Activated naive CD8-positive, alpha-beta T cell treated with anti-CD3 and anti-CD28 coated beads, Interleukin-2, amount 50 U/mL, for 16 hours (primary cell): ENCODE data around the gene DHX57.

Experiments
- DNase-seq: peaks from one replicate; pipeline ENCODE4 v3.0.0-alpha.2; 2020; ENCODE audit warnings: low read depth, low spot score

Gene DHX57

GRCh38 chr2:38875576-38876367 lies at the start of gene DHX57, which contains the start of gene MORN2:
Gene DHX57, minus strand, starts transcription at chr2:38875934. Its CDS starts 7,529 bp downstream, at chr2:38868405.
Gene MORN2, plus strand, starts transcription at chr2:38875976.
- DNase-seq = peak; percentile 43

DNA sequence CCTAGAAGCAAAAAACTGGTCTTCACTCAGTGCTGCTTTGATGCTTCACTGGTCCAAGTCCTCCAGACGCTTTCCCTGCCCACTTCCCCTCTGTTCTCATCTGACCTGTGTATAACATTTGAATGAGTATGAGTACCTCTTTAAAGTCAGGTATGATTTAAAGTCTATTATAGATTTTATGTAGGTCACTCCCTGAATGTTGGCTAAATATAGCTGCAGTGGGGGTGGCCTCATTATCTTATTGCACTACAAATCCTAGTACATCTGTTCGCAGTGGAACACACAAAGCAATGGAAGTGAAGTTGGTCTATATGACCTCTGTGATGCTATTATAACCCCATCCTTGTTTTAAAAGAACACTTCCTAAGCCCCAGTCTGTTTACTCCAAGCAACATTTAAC lies 47.2 kb upstream of the DHX57 start:
- DNase-seq = no peak

- DNase-seq = no peak
Observed at GRCh38 chr2:38922389-38922788, 46.7 kb upstream of the DHX57 start.

DNA sequence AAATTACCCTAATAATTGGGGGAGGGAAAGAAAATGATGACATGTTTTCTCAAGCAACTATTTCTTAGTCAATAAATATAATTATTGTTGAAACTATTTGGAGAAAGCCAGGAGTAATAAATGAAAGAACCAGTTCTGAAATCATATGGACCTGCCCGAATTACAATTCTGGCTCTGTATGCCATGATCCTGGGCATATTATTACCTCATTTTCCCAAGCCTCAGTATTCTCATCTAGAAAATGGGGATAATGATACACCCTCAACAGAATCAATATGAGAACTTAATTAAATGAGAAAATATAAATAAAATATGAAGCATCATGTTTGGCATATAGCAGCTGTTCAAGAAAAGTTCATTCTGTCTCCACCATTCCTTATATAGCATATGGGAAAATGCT lies 36.9 kb upstream of the DHX57 start:
- no peak for DNase-seq

- DNase-seq = no peak
Observed at GRCh38 chr2:38911191-38911590, 35.5 kb upstream of the DHX57 start.

DNA sequence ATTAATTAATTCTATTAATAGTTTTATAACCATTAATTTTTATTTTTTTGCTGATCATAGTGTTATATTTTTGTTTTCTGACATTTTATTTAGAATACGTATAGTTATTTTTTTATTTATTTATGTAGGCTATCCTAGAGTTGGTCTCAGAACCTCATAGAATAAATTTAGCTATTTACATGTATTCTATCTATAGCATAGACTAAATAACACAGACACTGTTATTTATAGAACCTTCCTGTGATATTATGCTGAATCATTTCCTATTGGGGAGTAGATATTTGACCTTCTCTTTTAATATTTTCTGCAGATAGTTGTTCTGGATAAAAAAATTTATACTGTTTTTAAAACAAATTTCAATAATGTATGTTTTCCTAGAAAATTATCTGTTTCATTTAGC lies 34.1 kb upstream of the DHX57 start:
- DNase-seq = no peak

GRCh38 chr2:38907743-38908562 lies 32.2 kb upstream of the DHX57 start:
- DNase-seq = no peak

- DNase-seq = no peak
Observed at GRCh38 chr2:38907242-38907641, 31.5 kb upstream of the DHX57 start.

GRCh38 chr2:38905251-38905650 lies 29.5 kb upstream of the DHX57 start:
- DNase-seq = no peak

GRCh38 chr2:38900726-38901125 lies 25.0 kb upstream of the DHX57 start:
- DNase-seq = no peak

- no peak for DNase-seq
Observed at GRCh38 chr2:38898256-38898655, 22.5 kb upstream of the DHX57 start.

GRCh38 chr2:38892819-38893218 lies 17.1 kb upstream of the DHX57 start:
- no peak for DNase-seq

GRCh38 chr2:38889575-38889974 lies 13.8 kb upstream of the DHX57 start, which contains the start of gene ARHGEF33:
Gene ARHGEF33, plus strand, starts transcription at chr2:38889875. Its CDS starts 29,573 bp downstream, at chr2:38919448.
- no peak for DNase-seq

DNA sequence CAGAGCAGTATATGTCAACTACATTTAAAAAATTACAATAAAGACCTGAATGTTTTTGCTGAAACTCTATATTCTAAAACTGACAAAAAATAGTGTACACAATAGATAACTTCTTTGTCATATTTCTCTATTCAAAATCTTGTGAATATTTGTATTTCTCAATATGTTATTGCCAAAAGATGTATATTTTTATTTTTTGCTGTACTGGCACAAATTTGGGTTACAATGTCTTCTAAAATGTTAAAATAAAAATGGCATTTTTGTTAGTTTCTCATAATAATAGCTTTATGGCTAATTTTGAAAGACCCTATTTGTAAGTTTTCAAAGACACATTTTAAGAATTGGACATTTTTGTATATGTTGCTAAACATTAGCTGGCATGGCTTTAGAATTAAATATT lies 13.3 kb upstream of the DHX57 start:
- no peak for DNase-seq

GRCh38 chr2:38887902-38888554 lies 12.3 kb upstream of the DHX57 start:
- no peak for DNase-seq

- DNase-seq = no peak
Observed at GRCh38 chr2:38887347-38887746, 11.6 kb upstream of the DHX57 start.

- no peak for DNase-seq
Observed at GRCh38 chr2:38886063-38886462, 10.3 kb upstream of the DHX57 start.

DNA sequence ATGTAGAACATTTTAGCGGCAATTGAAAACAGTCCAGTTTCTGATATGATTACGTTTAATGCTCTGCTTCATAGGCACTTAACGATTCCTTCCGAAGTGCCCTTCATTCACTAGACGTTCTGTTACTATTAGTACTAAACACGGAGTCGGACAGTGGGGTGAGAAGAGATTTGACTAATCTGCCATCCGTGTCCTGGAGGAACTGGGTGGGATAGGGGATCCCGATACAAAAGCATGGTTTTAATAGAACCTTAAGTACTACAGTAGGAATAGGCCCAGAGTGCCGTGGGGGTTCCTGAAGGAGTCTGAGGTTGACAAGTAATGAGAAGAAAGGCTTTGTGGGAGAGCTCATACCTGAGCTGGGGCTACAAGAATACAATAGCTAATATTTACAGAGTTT lies 673 bp upstream of the DHX57 start:
- DNase-seq = no peak

- DNase-seq = no peak
Observed at GRCh38 chr2:38875227-38875575, 533 bp downstream of the DHX57 start.

DNA sequence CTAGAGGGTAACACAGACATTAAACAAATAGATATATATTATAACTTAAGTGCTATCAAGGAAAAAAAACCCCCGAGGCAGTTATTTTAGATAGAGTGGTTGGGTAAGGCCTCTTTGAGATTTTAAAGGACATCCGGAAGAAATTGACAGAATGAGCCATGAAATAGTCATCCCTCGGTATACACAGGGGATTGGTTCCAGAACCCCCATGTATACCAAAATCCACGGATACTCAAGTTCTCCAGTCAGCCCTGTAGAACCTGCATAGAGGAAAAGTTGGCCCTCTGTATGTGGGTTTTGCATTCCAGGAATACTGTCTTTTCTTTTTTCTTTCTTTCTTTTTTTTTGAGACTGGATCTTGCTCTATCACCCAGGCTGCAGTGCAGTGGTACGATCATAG lies 2.0 kb downstream of the DHX57 start:
- no peak for DNase-seq

DNA sequence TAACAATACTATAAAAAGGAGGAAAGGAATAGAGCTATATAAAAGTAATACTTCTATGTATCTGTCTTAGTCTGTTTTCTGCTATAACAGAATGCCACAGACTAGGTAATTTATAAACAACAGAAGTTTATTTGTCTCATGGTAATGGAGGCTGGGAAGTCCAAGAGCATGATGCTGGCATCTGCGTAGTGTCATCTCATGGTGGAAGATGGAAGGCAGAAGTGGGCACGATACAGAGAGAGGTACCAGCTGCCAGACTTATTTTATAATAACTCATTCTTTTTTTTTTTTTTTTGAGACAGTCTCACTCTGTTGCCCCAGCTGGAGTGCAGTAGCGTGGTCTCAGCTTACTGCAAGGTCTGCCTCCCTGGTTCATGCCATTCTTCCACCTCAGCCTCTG lies 4.3 kb downstream of the DHX57 start:
- DNase-seq = no peak

DNA sequence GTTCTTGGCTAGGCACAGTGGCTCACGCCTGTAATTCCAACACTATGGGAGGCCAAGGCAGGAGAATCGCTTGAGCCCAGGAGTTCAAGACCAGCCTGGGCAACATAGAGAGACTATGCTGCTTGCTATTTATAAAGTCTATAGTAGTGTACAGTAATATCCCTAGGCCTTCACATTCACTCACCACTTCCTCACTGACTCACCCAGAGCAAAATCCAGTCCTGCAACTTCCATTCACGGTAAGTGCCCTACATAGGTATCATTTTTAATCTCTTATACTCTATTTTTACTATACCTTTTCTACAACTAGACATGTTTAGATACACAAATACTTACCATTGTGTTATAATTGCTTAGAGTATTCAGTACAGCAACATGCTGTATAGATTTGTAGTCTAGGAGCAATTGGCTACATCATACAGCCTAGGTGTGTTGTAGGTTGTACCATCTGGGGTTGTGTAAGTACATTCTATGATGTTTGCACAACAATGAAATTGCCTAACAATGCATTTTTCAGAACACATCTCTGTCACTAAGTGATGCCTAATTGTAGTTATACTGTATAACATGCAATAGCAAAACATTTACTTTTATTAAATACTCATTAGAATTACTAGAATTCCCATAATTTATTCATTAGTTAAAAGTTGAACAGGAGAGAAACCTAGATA lies 8.8 kb downstream of the DHX57 start:
- no peak for DNase-seq
